ENCODE measurements around the gene AOAH. TPM values are rescaled to one million over a fixed set of nuclear protein-coding genes. Genes with fewer than 3 reads are reported as not detected.
"Not testable (repeated sequence)": the region's sequence is repeated elsewhere in the genome, so short reads cannot be mapped to it uniquely, and the experiment has no call there.

The AOAH gene
- total and polyA plus RNA-seq, 2 donors (not counting 3 experiments of a cell fraction or from before 2014, with no cell fraction given): not detected

DNA sequence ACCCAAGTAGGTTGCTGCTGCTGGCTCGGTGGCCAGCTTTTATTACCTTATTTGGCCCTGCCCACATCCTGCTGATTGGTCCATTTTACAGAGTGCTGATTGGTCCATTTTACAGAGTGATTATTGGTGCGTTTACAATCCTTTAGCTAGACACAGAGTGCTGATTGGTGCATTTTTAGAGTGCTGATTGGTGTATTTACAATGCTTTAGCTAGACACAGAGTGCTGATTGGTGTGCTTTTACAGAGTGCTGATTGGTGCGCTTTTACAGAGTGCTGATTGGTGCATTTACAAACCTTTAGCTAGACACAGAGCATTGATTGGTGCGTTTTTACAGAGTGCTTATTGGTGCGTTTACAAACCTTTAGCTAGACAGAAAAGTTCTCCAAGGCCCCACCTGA, 219.7 kb downstream of the AOAH start:
- H3K9me3 ChIP-seq (replicated peaks; ENCODE audit: control insufficient read depth, insufficient read depth, low read length); H3K27me3 ChIP-seq (ENCODE audit: control insufficient read depth in 2 of 2, insufficient read depth in 2 of 2, low read length in 2 of 2); H3K4me1 ChIP-seq (ENCODE audit: control insufficient read depth, extremely low read depth, insufficient read depth, low read length); POLR2A ChIA-PET; H3K4me3 ChIP-seq (replicated peaks in 1 of 3; ENCODE audit: insufficient read depth in 1 of 3, low read depth in 1 of 3, low read length in 3 of 3); H3K4me2 ChIP-seq (ENCODE audit: insufficient read depth, low read length); DNase-seq (ENCODE audit: low read depth, low spot score); FAIRE-seq; BruUV-seq (replicated peaks); H2AFZ ChIP-seq (ENCODE audit: low read depth, low read length); H3K79me2 ChIP-seq (ENCODE audit: control insufficient read depth, insufficient read depth, low read length); H3K36me3 ChIP-seq (ENCODE audit: control insufficient read depth in 2 of 2, extremely low read depth in 1 of 2, insufficient read depth in 2 of 2, low read length in 2 of 2); H3K9ac ChIP-seq (replicated peaks; ENCODE audit: extremely low read depth, insufficient read depth, low read length); dilution Hi-C loops (cut with MboI; ENCODE audit: extremely low pct_ligation_motif_present, low sequenced_read_pairs); H3K27ac ChIP-seq (ENCODE audit: insufficient read depth, low read depth, low read length); H4K20me1 ChIP-seq (replicated peaks; ENCODE audit: control insufficient read depth, extremely low read depth, insufficient read depth, low read length); H3K9me1 ChIP-seq (replicated peaks; ENCODE audit: control insufficient read depth, extremely low read depth, insufficient read depth, low read length); intact Hi-C loops (cut with micrococcal nuclease): not testable (repeated sequence)
- CTCF ChIA-PET: interaction anchor here (1.2 kb wide), 1 partner anchor 17 kb away, joined by 3 read pairs; no protein-coding TSS in a partner anchor

DNA sequence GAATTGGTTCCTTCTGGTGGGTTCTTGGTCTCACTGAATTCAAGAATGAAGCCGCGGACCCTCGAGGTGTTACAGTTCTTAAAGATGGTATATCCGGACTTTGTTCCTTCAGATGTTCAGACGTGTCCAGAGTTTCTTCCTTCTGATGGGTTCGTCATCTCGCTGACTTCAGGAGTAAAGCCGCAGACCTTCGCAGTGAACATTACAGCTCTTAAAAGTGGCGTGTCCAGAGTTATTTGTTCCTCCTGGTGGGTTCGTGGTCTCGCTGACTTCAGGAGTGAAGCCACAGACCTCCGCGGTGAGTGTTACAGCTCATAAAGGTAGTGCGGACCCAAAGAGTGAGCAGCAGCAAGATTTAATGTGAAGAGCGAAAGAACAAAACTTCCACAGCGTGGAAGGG, 220.1 kb downstream of the AOAH start:
- DNase-seq (ENCODE audit: low read depth, low spot score); dilution Hi-C loops (cut with MboI; ENCODE audit: extremely low pct_ligation_motif_present, low sequenced_read_pairs); H2AFZ ChIP-seq (ENCODE audit: low read depth, low read length); POLR2A ChIA-PET; H3K9me3 ChIP-seq (replicated peaks; ENCODE audit: control insufficient read depth, insufficient read depth, low read length); BruUV-seq (replicated peaks); intact Hi-C loops (cut with micrococcal nuclease); FAIRE-seq; H3K79me2 ChIP-seq (ENCODE audit: control insufficient read depth, insufficient read depth, low read length); H3K27me3 ChIP-seq (ENCODE audit: control insufficient read depth in 2 of 2, insufficient read depth in 2 of 2, low read length in 2 of 2); H3K4me1 ChIP-seq (ENCODE audit: control insufficient read depth, extremely low read depth, insufficient read depth, low read length); H3K9ac ChIP-seq (replicated peaks; ENCODE audit: extremely low read depth, insufficient read depth, low read length); H4K20me1 ChIP-seq (replicated peaks; ENCODE audit: control insufficient read depth, extremely low read depth, insufficient read depth, low read length); H3K4me3 ChIP-seq (replicated peaks in 1 of 3; ENCODE audit: insufficient read depth in 1 of 3, low read depth in 1 of 3, low read length in 3 of 3); H3K9me1 ChIP-seq (replicated peaks; ENCODE audit: control insufficient read depth, extremely low read depth, insufficient read depth, low read length); H3K36me3 ChIP-seq (ENCODE audit: control insufficient read depth in 2 of 2, extremely low read depth in 1 of 2, insufficient read depth in 2 of 2, low read length in 2 of 2); H3K4me2 ChIP-seq (ENCODE audit: insufficient read depth, low read length); H3K27ac ChIP-seq (ENCODE audit: insufficient read depth, low read depth, low read length): not testable (repeated sequence)
- CTCF ChIA-PET: interaction anchor here (1.2 kb wide), 1 partner anchor 16 kb away, joined by 3 read pairs; no protein-coding TSS in a partner anchor

DNA sequence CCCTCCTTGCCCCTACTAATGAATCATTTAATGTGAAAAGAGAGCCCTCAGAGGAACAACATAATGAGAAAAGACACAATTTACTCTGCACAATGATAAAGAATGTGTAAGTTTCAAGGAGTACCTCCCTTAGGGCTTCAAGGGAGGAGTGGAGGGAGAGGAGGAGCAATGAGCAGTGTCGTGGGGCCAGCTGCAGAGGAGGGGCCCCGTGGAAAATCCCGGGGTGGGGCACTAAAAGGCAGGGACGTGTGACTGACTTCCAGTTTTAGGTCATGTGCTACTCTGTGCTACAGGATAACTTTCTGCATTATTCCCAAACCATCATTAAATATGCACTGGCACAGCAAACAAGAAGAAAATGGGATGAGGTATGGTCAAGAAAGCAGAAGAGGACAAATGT, 226.5 kb downstream of the AOAH start:
- FAIRE-seq (no peak), DNase-seq (ENCODE audit: low read depth, low spot score) (no peak)
- H3K4me1 ChIP-seq (ENCODE audit: control insufficient read depth, extremely low read depth, insufficient read depth, low read length): no peaks in the 10 kb centered on the region
- H3K27ac ChIP-seq (ENCODE audit: insufficient read depth, low read depth, low read length): no peak overlapping the region
- no peak overlapping the region for H2AFZ ChIP-seq (ENCODE audit: low read depth, low read length)
- no peak overlapping the region for H3K4me2 ChIP-seq (ENCODE audit: insufficient read depth, low read length)
- intact Hi-C loops (cut with micrococcal nuclease) (no loop called here), dilution Hi-C loops (cut with MboI; ENCODE audit: extremely low pct_ligation_motif_present, low sequenced_read_pairs) (no loop called here)
- ChIA-PET CTCF (interaction anchor here (2.4 kb wide), 1 partner anchor 10 kb away, joined by 12 read pairs; no protein-coding TSS in a partner anchor), POLR2A (no interaction called here)
- TF ChIP-seq GATA2 (IDR thresholded peaks at IDR 0.05; ENCODE audit: insufficient read depth, insufficient read length, low read depth, low read length) (no peak), FOS (IDR thresholded peaks at IDR 0.05; ENCODE audit: borderline replicate concordance, insufficient read depth, low read length) (no peak), JUN (IDR thresholded peaks at IDR 0.05; ENCODE audit: borderline replicate concordance, insufficient read depth, insufficient read length, low read depth) (no peak), EZH2 (IDR thresholded peaks at IDR 0.05; ENCODE audit: borderline replicate concordance, low read depth, low read length, severe bottlenecking) (no peak), MYC (IDR thresholded peaks at IDR 0.05; ENCODE audit: low read depth, low read length) (no peak), POLR2A (IDR thresholded peaks at IDR 0.05; ENCODE audit: low read depth, low read length) (no peak), POLR2AphosphoS5 (IDR thresholded peaks at IDR 0.05; ENCODE audit: insufficient read depth, low read depth, low read length) (no peak)
- TF ChIP-seq, protein P1, sequence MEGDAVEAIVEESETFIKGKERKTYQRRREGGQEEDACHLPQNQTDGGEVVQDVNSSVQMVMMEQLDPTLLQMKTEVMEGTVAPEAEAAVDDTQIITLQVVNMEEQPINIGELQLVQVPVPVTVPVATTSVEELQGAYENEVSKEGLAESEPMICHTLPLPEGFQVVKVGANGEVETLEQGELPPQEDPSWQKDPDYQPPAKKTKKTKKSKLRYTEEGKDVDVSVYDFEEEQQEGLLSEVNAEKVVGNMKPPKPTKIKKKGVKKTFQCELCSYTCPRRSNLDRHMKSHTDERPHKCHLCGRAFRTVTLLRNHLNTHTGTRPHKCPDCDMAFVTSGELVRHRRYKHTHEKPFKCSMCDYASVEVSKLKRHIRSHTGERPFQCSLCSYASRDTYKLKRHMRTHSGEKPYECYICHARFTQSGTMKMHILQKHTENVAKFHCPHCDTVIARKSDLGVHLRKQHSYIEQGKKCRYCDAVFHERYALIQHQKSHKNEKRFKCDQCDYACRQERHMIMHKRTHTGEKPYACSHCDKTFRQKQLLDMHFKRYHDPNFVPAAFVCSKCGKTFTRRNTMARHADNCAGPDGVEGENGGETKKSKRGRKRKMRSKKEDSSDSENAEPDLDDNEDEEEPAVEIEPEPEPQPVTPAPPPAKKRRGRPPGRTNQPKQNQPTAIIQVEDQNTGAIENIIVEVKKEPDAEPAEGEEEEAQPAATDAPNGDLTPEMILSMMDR (IDR thresholded peaks at IDR 0.05; ENCODE audit: extremely low read depth in 1 of 2, insufficient read depth in 1 of 2, low read depth in 1 of 2, low read length in 2 of 2): no peak
- TF ChIP-seq, protein P2, sequence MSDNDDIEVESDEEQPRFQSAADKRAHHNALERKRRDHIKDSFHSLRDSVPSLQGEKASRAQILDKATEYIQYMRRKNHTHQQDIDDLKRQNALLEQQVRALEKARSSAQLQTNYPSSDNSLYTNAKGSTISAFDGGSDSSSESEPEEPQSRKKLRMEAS (IDR thresholded peaks at IDR 0.05; ENCODE audit: insufficient read depth, insufficient read length): no peak
- BruUV-seq (replicated peaks): no TSS peak
- H3K9me1 ChIP-seq (replicated peaks; ENCODE audit: control insufficient read depth, extremely low read depth, insufficient read depth, low read length): no peaks in the 10 kb centered on the region
- no peaks in the 10 kb centered on the region for H3K9me3 ChIP-seq (replicated peaks; ENCODE audit: control insufficient read depth, insufficient read depth, low read length)
- H3K4me3 ChIP-seq (replicated peaks in 1 of 3; ENCODE audit: insufficient read depth in 1 of 3, low read depth in 1 of 3, low read length in 3 of 3): no peak overlapping the region
- no peaks in the 10 kb centered on the region for H4K20me1 ChIP-seq (replicated peaks; ENCODE audit: control insufficient read depth, extremely low read depth, insufficient read depth, low read length)
- no peaks in the 10 kb centered on the region for H3K27me3 ChIP-seq (ENCODE audit: control insufficient read depth in 2 of 2, insufficient read depth in 2 of 2, low read length in 2 of 2)
- H3K36me3 ChIP-seq (ENCODE audit: control insufficient read depth in 2 of 2, extremely low read depth in 1 of 2, insufficient read depth in 2 of 2, low read length in 2 of 2): no peaks in the 10 kb centered on the region
- no peak overlapping the region for H3K9ac ChIP-seq (replicated peaks; ENCODE audit: extremely low read depth, insufficient read depth, low read length)
- H3K79me2 ChIP-seq (ENCODE audit: control insufficient read depth, insufficient read depth, low read length): no peaks in the 10 kb centered on the region

Measured in endothelial cell of umbilical vein (primary cell).